VCaP (cell line): ENCODE data around the gene ANKRD40CL.

Experiments used
- H3K27ac ChIP-seq: fragments of 450-650 bp; 2 replicates; pipeline ENCODE4 v1.5.1; 2017
- CTCF ChIP-seq: fragments of 450-650 bp; conservative IDR thresholded peaks from 2 replicates; pipeline ENCODE4 v1.5.1; 2017; ENCODE audit warnings: mild to moderate bottlenecking, moderate library complexity

Gene ANKRD40CL

GRCh38 chr17:50799582-50799981 lies 32.3 kb upstream of the ANKRD40CL start:
- no peak overlapping the region for H3K27ac ChIP-seq
- no peak for TF ChIP-seq CTCF

- H3K27ac ChIP-seq = no peak overlapping the region
These were observed 31.3 kb upstream of the ANKRD40CL start for GRCh38 chr17:50798424-50799288.

GRCh38 chr17:50797135-50797810 lies 30.0 kb upstream of the ANKRD40CL start:
- TF ChIP-seq CTCF = no peak

More at GRCh38 chr17:50798424-50799288, 31.3 kb upstream of the ANKRD40CL start:
- no peak for TF ChIP-seq CTCF

GRCh38 chr17:50794361-50794760 lies 27.0 kb upstream of the ANKRD40CL start:
- no peak overlapping the region for H3K27ac ChIP-seq
- no peak for TF ChIP-seq CTCF

More at GRCh38 chr17:50797135-50797810, 30.0 kb upstream of the ANKRD40CL start:
- H3K27ac ChIP-seq = no peak overlapping the region

- no peak overlapping the region for H3K27ac ChIP-seq
- TF ChIP-seq CTCF = no peak
These were observed 25.7 kb upstream of the ANKRD40CL start for GRCh38 chr17:50793007-50793406.

GRCh38 chr17:50792132-50792531 lies 24.8 kb upstream of the ANKRD40CL start:
- no peak for TF ChIP-seq CTCF
- no peak overlapping the region for H3K27ac ChIP-seq

GRCh38 chr17:50790618-50791017 lies 23.3 kb upstream of the ANKRD40CL start:
- no peak for TF ChIP-seq CTCF
- no peak overlapping the region for H3K27ac ChIP-seq
